ENCODE data around the gene CCDC188.

CCDC188 gene

DNA sequence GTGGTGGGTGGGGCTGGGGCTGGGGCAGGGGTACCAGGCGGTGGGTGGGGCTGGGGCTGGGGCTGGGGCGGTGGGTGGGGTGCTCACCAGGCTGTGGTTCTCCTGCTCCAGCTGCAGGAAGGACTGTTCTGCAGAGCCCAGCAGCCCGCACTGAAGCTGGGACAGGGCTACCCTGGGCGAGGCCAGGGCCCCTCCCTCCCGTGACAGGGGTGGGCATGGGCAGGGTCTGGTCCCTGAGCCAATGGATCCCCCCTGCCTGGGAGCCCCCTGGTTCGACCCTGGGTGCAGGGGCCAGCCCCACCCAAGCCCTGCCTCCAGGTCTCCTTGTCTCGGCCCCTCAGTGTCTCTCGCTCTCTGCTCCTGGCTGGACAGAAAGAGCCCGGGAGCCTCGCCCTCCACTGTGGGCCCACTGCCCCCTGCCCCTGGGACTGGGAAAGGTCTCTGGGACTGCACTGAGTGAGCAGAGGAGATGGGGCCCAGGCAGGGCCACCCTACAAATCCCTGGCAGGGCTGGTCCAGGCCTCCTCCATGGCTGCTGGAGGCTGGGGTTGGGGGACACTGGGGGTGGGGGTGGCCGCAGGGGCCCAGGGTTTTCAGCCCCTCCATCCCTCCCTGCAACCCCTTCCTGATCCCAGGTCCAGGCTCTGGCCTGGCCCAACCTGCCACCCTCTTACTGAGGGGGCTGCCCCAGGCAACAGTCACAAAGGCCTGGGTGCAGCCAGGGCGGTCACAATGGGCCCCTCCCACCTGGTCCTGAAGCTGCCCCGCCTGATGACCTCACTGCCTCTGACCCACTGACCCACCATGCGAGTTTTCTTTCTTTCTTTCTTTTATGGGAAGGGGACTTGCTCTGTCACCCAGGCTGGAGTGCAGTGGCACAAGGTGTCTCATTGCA, at the start of gene CCDC188:
TSS of gene CCDC188 (minus strand) at position 675 of the 895 bp plus-strand sequence. CDS start at position 606, 69 bp downstream.
- DNase-seq (ENCODE audit: low read depth in 2 of 2), result no peak

DNA sequence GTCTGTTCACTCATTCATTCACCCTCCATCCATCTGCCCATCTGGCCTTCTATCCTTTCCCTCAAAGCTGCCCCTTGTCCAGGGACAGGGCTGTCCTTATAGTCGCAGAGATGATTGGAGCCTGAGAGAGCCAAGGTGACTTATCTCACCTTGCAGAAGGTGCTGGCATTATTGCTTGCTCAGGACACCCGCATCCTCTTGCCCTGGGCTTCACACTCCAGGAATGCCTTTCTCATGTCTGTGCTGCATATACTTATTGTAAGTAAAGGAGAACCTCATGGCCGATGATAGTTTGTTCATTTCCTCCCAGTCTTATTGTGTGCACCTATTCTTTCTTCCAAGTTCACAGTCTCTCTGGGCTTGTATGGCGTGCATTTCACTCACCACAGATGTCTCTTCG, 49.1 kb upstream of the CCDC188 start:
- DNase-seq (ENCODE audit: low read depth in 2 of 2), result no peak

DNA sequence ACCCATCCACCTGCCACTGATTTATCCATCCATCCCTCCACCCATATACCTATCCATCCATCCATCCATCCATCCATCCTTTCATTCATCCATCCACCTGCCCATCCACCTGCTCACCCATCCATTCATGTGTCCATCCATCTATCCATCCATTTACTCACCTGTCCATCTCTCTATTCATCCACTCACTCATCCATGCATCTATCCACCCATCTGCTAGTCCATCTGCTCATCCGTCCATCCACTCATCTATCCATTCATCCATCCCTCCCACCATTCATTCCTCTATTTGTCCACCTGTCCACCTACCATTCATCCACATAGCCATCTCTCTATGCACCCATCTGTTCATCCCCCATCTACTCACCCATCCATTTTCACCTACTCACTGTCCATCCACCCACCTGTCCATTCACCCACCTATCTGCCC, 48.6 kb upstream of the CCDC188 start:
- no peak for DNase-seq (ENCODE audit: low read depth in 2 of 2)

DNA sequence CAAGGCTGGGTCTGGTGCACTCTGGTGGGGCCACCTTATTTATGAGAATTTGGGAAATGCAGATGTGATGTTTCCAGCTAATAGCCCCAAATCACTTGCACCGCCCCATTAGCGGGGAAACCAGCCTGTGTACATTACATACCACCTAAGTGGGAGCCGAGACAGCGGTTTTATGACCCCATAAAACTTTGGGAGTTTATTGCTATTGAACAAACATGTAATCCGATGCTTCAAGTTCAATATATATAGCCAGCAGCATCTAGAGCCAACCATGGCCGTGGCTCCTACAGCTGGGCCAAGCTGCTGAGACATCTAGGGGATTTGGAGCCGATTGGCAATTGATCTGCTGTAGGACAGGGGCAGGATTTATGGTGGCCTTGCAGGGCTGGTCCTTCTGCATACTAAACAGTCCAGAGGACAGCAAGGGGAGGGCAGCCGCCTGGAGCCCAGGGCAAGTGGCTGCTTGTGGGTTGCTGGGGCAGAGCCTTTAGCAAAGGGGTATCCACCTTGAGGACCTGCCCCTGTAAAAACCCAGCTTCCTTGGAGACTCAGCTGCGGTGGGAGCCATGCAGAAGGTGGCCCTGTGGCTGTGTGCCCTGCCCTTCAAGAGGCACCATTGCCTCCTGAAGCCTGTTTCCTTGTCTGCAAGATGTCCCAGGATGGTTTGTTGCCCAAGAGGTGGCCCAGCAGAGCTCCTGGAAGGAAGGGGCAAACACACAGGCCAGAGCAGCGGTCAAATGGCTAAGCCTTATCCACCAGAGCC, 47.9 kb upstream of the CCDC188 start:
- DNase-seq (ENCODE audit: low read depth in 2 of 2), result no peak

DNA sequence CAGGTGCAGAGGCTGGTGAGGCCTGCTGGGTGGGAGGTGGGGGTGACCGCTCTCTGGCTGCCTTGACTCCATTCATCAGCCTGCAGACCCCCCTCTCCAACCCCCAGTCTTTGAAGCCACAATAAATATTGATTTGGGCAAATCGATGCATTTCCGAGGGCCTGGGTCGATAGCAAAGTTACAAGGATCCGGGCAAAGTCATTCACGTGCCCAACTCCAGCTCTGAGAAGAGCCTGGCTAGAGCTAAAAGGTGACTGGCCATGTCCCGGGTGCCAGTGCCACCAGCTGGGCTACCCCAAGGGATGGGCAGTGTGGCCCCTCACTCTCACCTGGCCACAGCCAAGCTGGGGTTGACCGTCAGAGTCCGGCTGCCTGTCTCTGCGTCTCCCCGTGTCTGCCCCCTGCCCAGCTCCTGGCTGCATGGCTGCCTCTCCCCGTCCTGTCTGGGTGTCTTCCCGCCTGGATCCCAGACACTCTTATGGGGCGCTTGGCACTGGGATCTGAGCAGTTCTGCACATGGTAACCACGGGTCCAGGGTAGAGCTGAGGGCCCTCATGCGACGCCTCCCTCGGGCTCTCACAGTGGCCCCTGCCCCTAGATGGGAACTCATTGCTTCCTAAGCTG, 46.7 kb upstream of the CCDC188 start:
- DNase-seq (ENCODE audit: low read depth in 2 of 2), result no peak

DNA sequence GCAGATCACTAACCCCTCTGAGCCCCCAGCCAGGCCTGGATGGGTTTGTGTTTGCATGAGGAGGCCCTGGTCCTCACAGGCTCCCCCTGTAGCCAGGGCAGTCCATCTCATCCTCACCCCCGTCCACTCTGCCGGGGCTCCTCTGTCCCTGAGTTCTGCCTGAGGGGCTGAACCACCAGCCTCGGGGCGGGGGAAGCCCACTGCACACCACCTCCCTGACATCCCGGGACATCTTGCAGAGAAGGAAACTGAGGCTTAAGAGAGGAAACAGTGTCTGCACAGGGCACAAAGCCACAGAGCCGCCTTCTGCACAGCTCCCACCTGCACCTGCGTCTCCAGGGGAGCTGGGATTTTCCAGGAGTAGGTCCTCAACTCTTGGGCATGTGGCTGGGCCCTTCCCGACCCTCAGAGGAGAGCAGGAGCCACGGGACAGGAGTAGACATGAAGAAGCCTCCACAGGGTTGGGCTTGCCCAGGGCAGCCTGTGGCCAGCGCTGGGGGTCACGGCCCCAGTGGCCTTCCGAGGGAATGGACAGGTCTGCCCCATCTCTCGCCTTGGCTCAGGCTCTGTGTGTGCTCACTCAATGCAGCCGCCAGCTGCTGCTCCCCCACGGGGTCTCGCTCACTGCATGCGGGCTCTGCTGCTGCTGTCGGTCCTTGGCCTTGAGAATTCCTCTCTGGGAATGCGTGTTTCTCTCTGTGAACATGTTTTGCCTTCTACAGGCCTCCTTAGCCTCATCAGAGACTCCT, 45.4 kb upstream of the CCDC188 start:
- DNase-seq (ENCODE audit: low read depth in 2 of 2), result no peak

DNA sequence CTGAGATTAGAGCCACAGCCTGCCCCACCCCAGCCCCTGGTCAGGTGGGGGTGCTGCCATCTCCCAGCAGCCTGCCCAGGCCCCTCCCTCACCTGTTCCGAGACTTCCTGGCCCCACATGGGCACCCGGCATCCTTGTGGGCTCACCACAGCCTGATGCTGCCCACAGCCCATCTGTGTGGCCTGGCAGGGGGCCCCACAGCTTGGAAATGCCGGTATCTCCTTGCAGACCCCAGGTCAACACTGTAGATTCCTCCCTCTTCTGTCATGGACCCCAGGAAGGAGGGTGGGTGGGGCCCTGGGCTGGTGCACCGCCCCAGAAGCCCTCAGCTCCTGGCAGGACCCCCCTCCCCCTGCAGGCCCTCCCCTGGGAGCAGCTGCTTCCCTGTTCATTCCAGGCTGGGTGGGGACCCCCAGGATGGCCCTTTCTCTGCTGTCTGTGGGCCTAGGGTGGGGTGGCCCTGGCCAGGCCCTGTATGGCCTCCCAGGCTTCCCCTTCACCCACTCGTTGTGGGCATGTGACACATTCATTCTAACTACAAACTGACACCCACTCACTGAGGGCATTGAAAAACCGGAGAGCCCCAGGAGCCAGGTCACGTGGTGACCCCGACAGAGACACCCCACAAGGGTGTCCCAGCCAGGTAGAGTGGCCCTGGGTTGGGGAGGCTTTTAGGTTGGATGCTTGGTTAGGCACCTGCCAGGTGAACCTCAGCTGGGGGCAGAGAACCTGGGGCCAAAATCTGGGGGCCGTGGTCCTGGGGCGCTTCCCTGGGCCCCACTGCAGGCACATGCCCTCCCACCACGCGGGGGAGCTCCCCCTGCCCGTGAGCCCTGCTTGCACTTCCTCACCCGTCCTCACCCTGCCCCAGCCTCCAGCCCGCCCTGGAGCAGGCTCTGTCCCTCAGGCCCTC, 44.1 kb upstream of the CCDC188 start:
- no peak for DNase-seq (ENCODE audit: low read depth in 2 of 2)

DNA sequence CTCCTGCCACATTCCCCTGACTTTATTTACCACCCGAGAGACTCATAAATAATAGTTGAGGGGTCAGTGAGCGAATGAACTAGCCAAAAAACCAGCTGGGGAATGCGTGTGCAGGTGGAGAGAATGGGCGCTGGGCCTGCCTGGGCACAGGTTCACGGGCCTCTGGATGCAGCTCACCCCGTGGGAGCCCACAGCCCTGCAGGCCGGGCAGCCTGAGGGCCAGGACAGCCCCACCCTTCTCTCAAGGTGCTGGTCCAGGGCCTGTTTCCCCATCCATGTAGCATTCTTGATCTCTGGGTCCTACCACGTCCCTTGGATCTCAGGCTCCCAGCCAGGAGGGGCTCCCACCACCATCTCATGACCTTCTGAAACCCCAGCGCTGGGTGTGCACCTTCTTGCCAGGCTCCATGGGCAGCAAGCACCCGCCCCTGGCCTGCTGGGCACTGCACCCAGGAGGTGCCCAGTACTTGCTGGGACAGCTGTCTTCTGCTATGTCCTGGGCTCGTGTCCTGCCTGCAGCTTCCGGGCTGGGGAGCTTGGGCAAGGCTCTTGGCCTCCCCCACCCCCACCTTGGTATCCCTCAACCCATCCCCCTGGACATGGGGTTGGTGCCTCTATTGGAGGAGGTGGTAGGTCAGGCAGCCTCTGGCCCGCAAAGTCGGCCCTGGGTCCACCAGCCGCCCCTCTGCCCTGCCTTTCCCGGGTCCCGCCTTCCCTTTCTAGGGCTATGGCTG, 43.1 kb upstream of the CCDC188 start:
- DNase-seq (ENCODE audit: low read depth in 2 of 2), result no peak

DNA sequence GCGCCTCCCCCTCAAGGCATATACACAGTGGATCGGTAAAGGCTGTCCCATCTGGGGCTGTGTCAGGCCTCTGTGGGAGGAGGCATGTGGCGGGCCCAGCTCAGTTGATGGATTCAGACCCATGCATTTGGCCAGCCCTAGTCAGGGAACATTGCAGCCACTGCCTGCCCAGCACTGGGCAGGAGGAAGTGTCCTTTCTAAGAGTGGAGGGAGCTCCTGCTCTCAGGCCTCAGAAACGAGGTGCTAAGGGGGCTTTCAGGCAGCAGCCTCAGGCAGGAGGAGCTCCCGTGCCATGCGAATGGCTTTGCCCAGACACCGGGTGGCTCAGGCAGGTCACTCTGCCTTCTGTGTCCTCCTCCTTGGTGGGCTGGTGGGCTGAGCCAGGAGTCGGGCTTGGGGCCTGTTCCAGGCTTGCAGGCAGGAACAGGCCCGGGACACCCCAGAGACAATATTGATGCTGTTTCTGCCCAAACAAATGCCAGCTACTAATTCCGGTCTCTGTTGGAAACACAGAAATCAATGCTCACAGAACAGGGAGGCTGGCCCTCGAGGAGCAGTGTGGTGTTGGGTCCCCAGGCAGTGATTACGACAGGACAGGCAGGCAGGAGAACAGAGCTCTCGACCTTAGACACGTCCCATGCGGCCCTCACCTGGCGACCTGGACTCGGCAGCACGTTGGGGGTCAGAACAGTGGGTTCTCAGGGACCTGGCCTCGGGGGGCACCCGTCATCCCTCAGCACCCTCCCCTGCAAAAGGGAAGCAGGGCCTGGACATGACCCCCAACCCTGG, 42.3 kb upstream of the CCDC188 start:
- DNase-seq (ENCODE audit: low read depth in 2 of 2), result no peak

DNA sequence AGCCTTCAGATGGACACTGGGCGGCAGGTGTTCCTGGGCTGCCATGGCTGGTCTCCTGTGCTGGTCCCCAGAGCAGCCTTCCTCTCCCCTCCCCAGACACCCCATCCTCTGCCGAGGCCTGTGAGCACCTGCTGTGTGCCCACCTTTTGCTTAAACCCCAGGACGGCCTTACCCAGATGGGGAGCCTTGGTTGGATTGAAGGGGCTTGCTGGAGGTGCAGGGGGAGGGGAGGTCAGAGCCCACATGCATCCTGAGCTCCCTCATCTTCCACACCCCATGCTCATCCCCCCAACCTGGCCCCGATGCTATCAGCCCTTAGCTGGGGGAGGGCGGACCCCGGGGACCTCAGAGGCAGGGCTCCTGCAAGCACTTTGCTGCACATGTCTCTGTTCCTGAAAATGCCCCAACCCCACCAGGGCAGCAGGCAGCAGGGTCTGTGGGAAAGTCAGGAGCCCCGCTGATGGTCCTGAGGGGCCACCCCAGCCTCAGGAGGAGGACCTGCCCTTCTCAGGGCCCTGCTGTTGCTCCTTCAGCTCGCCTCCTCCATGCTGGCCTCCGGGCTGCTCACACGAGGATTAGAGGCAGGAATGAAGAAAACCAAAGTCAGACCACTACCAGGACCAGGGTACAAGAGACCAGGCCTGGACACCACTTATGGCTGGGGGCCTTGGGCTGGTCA, 41.6 kb upstream of the CCDC188 start:
- DNase-seq (ENCODE audit: low read depth in 2 of 2), result no peak

DNA sequence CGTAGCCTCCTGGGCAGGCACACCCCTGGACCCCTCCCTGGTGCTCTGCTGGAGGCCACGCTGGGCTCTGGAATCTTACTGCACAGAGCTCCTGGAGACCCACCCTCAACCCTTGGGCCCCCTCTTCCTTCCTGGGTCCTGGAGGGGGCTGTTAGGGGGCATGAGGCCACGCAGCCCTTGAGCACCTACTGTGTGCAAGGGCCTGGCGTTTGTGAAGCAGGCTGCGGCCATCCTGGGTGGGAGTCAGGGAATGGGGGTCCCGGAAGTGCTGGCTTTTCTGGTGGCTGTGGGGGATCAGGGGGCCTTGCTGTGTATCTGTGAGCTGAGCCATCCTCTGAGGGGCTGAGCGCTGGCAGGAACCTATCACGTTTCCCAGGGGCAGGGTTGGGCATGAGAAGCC, 40.9 kb upstream of the CCDC188 start:
- DNase-seq (ENCODE audit: low read depth in 2 of 2), result no peak

DNA sequence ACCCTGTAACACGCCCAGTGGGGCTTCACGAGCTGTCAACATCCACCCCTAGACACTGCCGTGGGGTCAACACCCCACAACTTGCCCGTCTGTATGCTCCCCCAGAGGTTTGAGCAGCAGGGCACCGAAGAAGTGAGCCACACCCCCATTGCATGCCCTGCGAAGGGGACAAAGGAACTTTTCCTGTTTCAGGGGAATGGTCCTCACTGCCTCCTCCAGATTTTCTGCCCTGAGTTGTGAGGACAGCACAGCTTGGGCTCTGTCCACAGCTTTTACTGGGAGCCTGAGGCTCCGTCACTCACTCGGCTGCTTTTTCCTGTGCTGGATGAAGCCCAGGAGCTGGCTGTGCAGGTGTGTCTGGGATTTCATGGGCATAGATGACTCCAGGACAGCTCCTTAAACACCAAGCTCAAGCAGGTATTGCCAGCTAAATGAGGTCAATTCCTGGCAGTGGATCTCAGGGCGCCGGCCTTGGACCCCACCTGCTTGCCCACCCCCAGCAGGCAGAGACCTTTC, 40.2 kb upstream of the CCDC188 start:
- DNase-seq (ENCODE audit: low read depth in 2 of 2), result no peak

DNA sequence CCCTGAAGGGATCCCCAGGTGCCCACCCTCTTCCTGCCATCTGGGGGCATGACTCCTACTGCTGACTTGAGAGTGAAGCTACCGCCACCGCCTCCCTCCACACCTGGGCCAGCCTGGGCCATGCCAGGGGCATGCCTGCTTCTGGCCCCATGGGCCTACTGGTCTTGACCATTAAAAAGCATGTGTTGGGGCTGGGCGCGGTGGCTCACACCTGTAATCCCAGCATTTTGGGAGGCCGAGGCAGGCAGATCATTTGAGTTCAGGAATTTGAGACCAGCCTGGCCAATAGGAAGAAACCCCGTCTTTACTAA, 37.7 kb upstream of the CCDC188 start:
- no peak for DNase-seq (ENCODE audit: low read depth in 2 of 2)

DNA sequence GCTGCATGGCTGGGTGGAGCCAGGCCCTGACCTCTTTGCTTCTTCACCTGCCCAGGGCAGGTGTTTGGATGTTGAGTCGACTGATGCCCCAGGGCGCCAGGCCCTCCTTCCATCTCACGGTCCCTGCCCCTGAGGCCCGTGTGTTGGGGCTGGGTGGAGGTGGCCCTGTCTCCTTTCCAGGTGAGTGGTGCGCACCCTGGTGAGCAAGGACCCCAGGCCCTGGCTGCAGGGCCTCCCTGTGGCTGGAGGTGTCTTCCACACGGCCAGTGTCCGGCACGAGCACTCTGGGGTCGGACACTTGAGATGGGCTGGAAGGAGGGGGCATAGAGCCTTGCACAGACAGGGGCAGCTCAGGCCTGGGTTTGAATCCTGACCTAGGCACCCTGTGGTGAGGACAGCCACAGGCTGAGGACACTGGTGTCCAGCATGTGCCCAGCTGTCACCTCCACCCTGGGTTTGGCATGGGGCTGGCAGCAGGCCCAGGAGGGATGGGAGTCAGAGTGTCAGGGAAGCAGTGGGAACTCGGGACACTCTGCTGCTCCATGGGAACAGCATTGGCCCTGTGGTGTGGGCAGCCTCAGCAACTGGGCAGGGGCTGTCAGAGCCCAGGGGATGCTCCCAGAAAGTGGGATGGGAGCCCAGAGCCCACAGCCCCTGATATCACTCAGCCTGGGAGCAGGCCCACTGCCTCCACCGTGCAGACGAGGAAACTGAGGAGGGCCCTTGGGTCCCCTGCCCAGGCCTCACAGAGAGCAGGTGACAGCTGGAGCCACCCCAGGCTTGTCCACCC, 37.1 kb upstream of the CCDC188 start:
- no peak for DNase-seq (ENCODE audit: low read depth in 2 of 2)

DNA sequence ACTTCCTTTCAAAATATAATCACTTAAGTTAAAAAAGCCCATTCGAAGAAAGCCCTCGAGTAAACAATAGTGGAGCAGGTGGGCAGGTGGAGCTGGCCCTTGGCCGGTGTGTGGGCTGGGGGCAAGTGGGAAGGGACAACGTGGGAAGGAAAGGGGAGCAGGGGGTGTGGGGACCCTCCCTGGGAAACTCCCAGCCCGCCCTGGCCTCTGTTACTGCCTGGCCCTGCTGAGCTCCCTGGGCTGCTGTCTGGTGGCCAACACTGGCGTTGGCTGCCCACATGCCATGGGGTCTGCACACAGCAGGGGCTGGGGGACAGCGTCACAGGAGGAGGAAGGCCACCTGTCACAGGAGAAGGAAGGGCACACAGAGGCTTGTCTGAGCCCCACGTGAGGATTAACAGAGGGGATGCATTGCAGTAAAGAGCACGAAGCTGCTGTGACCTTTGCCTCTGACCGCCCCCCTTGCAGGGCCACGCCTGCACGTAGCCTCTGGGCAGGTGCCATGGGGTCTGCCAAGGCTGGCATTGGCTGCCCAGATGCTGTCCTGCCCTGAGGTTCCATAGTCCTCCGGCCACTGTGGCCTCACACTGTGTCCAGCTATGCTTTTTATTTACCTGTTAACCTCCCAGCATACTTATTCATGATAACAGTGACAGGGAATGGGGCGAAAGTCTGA, 36.2 kb upstream of the CCDC188 start:
- DNase-seq (ENCODE audit: low read depth in 2 of 2), result no peak

DNA sequence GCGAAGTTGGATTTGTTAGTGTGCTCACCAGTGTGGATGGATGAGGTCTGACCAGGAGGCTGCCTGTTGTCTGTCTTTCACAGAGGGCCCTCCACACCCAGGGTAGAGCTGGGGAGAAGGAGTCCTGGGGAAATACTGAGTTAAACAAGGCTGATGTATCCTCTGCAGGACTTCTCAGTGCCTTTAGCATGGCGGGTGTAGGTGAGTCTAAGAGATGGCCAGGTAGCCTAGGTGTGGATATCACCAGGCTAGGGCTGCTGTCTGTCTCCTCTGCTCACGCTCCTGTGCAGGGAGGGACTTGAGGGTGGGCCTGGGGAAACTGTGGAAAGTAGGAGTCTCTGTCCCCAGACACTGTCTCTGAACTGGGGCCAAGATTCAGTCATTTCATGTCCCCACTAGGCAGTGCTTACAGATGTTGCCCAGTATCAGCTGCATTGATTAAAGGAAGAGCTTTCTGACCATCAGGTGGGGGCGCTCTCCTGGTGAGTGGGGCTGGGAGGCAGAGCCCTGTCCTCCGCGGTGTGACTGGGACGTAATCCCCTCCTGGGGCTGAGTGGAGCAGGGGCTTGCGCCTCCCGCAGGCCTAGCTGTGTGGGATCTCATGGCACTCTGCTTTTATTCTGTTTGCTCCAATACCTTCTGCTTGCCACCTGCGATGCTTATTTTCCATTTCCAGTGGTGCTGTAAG, 35.5 kb upstream of the CCDC188 start:
- DNase-seq (ENCODE audit: low read depth in 2 of 2), result no peak

DNA sequence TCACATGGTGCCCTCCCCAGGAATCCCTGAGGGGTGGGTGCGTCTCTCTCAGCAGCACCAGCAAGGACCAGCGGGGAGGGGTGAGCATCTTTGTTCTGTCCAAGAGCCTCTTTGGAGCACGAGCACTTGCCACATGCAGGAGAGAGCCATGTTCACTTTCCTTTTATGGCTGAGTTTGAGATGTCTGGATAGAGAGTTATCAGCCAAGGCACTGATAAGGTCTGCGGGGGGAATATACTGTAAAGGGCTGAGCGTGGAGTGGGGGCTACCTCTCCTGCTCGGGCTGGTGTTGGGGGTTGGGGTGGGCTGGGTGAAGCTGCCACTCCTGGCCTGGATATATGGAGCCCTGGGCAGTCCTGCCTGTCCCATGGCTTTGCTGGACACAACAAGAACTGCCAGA, 34.9 kb upstream of the CCDC188 start:
- DNase-seq (ENCODE audit: low read depth in 2 of 2), result no peak

Data from stimulated activated CD8-positive, alpha-beta memory T cell treated with anti-CD3 and anti-CD28 coated beads, Interleukin-7, amount 100 ng/mL, for 4 hours (primary cell).